H1 (cell line): Measurements from ENCODE around the gene ATOH8. TPM values are rescaled to one million over a fixed set of nuclear protein-coding genes. Genes with fewer than 3 reads are reported as not detected.

ENCODE experiments used
- CTCF ChIA-PET: fragments of 300-600 bp; sonication (Branson Sonifier 250); formaldehyde crosslinking; loops from one replicate; lab custom pipeline; 2021; ENCODE audit not compliant: partially characterized antibody; lab: Charles Lee
- POLR2A ChIA-PET: fragments of 300-600 bp; sonication (Branson Sonifier 250); formaldehyde crosslinking; loops from one replicate; lab custom pipeline; 2021; ENCODE audit warnings: inconsistent platforms; ENCODE audit not compliant: partially characterized antibody; lab: Charles Lee
- DNase-seq, 2 experiments: peaks; one replicate each; pipeline versions ENCODE4 v3.0.0 to v3.0.0-alpha.2; 2010 to 2022; ENCODE audit warnings: low spot score in 2 of 2, low read depth in 1 of 2, mixed read lengths in 1 of 2
- FAIRE-seq: peaks from 2 replicates; lab custom pipeline; 2011; peaks lifted over from hg19 to GRCh38; lab: Jason Lieb, UNC
- H2AFZ ChIP-seq: 2 replicates; pipeline ENCODE4 v1.8.1; 2012; ENCODE audit warnings: low read length, inconsistent platforms
- H2AK5ac ChIP-seq: 2 replicates; pipeline ENCODE4 v1.6.1; 2013; ENCODE audit warnings: low read depth, low read length
- H2BK120ac ChIP-seq: replicated peaks from 2 replicates; pipeline ENCODE3; 2013; ENCODE audit warnings: low read depth, low read length, inconsistent platforms
- H2BK12ac ChIP-seq: 2 replicates; pipeline ENCODE4 v1.6.1; 2013; ENCODE audit warnings: low read depth, low read length
- H2BK15ac ChIP-seq: 2 replicates; pipeline ENCODE4 v1.6.1; 2013; ENCODE audit warnings: low read length
- H2BK20ac ChIP-seq: 2 replicates; pipeline ENCODE4 v1.6.1; 2013; ENCODE audit warnings: low read length
- H2BK5ac ChIP-seq: 2 replicates; pipeline ENCODE4 v1.6.1; 2013; ENCODE audit warnings: low read depth, low read length
- H3K14ac ChIP-seq: 2 replicates; pipeline ENCODE4 v1.6.1; 2013; ENCODE audit warnings: inconsistent platforms; ENCODE audit not compliant: insufficient read length
- H3K18ac ChIP-seq: 2 replicates; pipeline ENCODE4 v1.6.1; 2013; ENCODE audit warnings: low read length; ENCODE audit errors: extremely low read depth
- H3K23ac ChIP-seq: 2 replicates; pipeline ENCODE4 v1.6.1; 2013; ENCODE audit warnings: inconsistent platforms; ENCODE audit not compliant: insufficient read length
- H3K23me2 ChIP-seq: 2 replicates; pipeline ENCODE4 v1.6.1; 2013; ENCODE audit warnings: low read depth, low read length
- H3K27ac ChIP-seq: 2 replicates; pipeline ENCODE4 v1.6.1; 2011; ENCODE audit warnings: low read depth, low read length, inconsistent platforms
- H3K27me3 ChIP-seq, 4 experiments: replicated peaks in 1 of 4; 1 replicate in 1 of 4; 2 replicates in 3 of 4; pipeline versions ENCODE4 v1.6.1 to v1.8.1; 2011 to 2013; ENCODE audit warnings: low read length in 3 of 4, mild to moderate bottlenecking in 3 of 4, inconsistent platforms in 2 of 4, mixed read lengths in 2 of 4, moderate library complexity in 1 of 4; ENCODE audit not compliant: control insufficient read depth in 3 of 4, insufficient read depth in 3 of 4; ENCODE audit errors: extremely low read depth in 1 of 4
- H3K36me3 ChIP-seq, 4 experiments: 2 replicates each; pipeline versions ENCODE4 v1.6.1 to v1.8.1; 2011 to 2013; ENCODE audit warnings: mild to moderate bottlenecking in 4 of 4, low read length in 3 of 4, moderate library complexity in 2 of 4, control low read depth in 1 of 4, inconsistent platforms in 1 of 4; ENCODE audit not compliant: insufficient read depth in 4 of 4, control insufficient read depth in 2 of 4
- H3K4ac ChIP-seq: replicated peaks from 2 replicates; pipeline ENCODE3; 2013; ENCODE audit warnings: low read length, low read depth, mixed read lengths, inconsistent platforms; ENCODE audit not compliant: insufficient read length
- H3K4me1 ChIP-seq, 4 experiments: replicated peaks in 1 of 4; 1 replicate in 1 of 4; 2 replicates in 3 of 4; pipeline versions ENCODE4 v1.6.1 to v1.8.1; 2011 to 2013; ENCODE audit warnings: low read length in 3 of 4, inconsistent platforms in 2 of 4, mixed read lengths in 1 of 4; ENCODE audit not compliant: insufficient read depth in 4 of 4, control insufficient read depth in 3 of 4
- H3K4me2 ChIP-seq, 2 experiments: 2 replicates each; pipeline versions ENCODE4 v1.6.1 to v1.8.1; 2011 to 2013; ENCODE audit warnings: low read depth in 2 of 2, low read length in 2 of 2, control low read depth in 1 of 2, inconsistent platforms in 1 of 2, mild to moderate bottlenecking in 1 of 2; ENCODE audit not compliant: insufficient read depth in 1 of 2
- H3K4me3 ChIP-seq, 4 experiments: fragments of 200-600, 300-600 bp in 1 of 4; sonication (generic), shearing (Covaris generic), sonication (Bioruptor Twin) in 1 of 4; 2 replicates each; pipeline versions ENCODE4 v1.5.1 to v1.8.1; 2011 to 2016; ENCODE audit warnings: low read length in 4 of 4, low read depth in 3 of 4, control low read depth in 2 of 4, inconsistent platforms in 2 of 4, mild to moderate bottlenecking in 2 of 4, mixed read lengths in 1 of 4, moderate library complexity in 1 of 4; ENCODE audit not compliant: insufficient read depth in 2 of 4; ENCODE audit errors: extremely low read depth in 1 of 4
- H3K56ac ChIP-seq: replicated peaks from 2 replicates; pipeline ENCODE3; 2013; ENCODE audit warnings: low read depth, mild to moderate bottlenecking, mixed read lengths, low read length, inconsistent platforms; ENCODE audit not compliant: insufficient read length
- H3K79me1 ChIP-seq: 2 replicates; pipeline ENCODE4 v1.6.1; 2013; ENCODE audit warnings: low read depth, low read length, control low read depth
- H3K79me2 ChIP-seq, 2 experiments: 2 replicates each; pipeline versions ENCODE4 v1.6.1 to v1.8.1; 2012 to 2013; ENCODE audit warnings: low read length in 2 of 2, mild to moderate bottlenecking in 2 of 2, inconsistent platforms in 1 of 2; ENCODE audit not compliant: insufficient read depth in 2 of 2, control insufficient read depth in 1 of 2
- H3K9ac ChIP-seq, 4 experiments: replicated peaks in 1 of 4; 1 replicate in 1 of 4; 2 replicates in 3 of 4; pipeline versions ENCODE4 v1.6.1 to v1.8.1; 2011 to 2013; ENCODE audit warnings: low read depth in 3 of 4, low read length in 3 of 4, control low read depth in 2 of 4, mild to moderate bottlenecking in 2 of 4, moderate library complexity in 2 of 4, inconsistent platforms in 1 of 4; ENCODE audit errors: extremely low read depth in 1 of 4
- H3K9me3 ChIP-seq, 2 experiments: 2 replicates each; pipeline versions ENCODE4 v1.6.1 to v1.8.1; 2012 to 2013; ENCODE audit warnings: mild to moderate bottlenecking in 2 of 2, moderate library complexity in 2 of 2, control low read depth in 1 of 2, inconsistent platforms in 1 of 2, low read depth in 1 of 2, low read length in 1 of 2, mixed read lengths in 1 of 2; ENCODE audit not compliant: insufficient read depth in 2 of 2
- H4K20me1 ChIP-seq, 2 experiments: replicated peaks in 1 of 2; 2 replicates each; pipeline versions ENCODE3 to v1.8.1; 2011 to 2013; ENCODE audit warnings: inconsistent platforms in 2 of 2, low read length in 2 of 2, mild to moderate bottlenecking in 1 of 2; ENCODE audit not compliant: insufficient read depth in 2 of 2, control insufficient read depth in 1 of 2
- H4K5ac ChIP-seq: 2 replicates; pipeline ENCODE4 v1.6.1; 2013; ENCODE audit warnings: low read length, low read depth, mixed read lengths, inconsistent platforms; ENCODE audit not compliant: insufficient read length
- H4K8ac ChIP-seq: 2 replicates; pipeline ENCODE4 v1.8.0; 2013; ENCODE audit warnings: mild to moderate bottlenecking, moderate library complexity, low read length, inconsistent platforms; ENCODE audit not compliant: insufficient read depth; ENCODE audit errors: extremely low read depth
- H4K91ac ChIP-seq: replicated peaks from 2 replicates; pipeline ENCODE3; 2013; ENCODE audit warnings: low read length, mixed read lengths, inconsistent platforms; ENCODE audit not compliant: insufficient read length
- SP2 ChIP-seq: IDR thresholded peaks from 2 replicates; pipeline ENCODE4 v1.6.1; 2012; ENCODE audit warnings: mild to moderate bottlenecking, low read length, inconsistent platforms
- TAF1 ChIP-seq: IDR thresholded peaks from 2 replicates; pipeline ENCODE4 v1.6.1; 2011; ENCODE audit warnings: mild to moderate bottlenecking, low read depth, low read length
- WGBS, 2 experiments: shearing (Covaris generic) in 1 of 2; methylation state at CpG; one replicate each; pipeline versions ENCODE4 v1.1.6 to v1.1.7; 2013 to 2015; ENCODE audit warnings: low lambda C conversion rate in 2 of 2, mixed read lengths in 2 of 2, inconsistent platforms in 1 of 2, low coverage in 1 of 2, missing lambda C conversion rate in 1 of 2; ENCODE audit not compliant: insufficient replicate concordance in 2 of 2, insufficient coverage in 1 of 2, insufficient read length in 1 of 2; ENCODE audit errors: extremely low coverage in 1 of 2, missing lambda C conversion rate in 1 of 2; 5-methylcytosine and 5-hydroxymethylcytosine counted together
- polyA plus RNA-seq, 7 experiments: library from polyadenylated mRNA; depleted of rRNA in 3 of 7; stranded (reverse) in 5 of 7; unstranded in 2 of 7; fragments of >200 nt in 5 of 7; fragments of 200-250 nt in 2 of 7; gene quantifications; 1 replicate in 5 of 7; 2 replicates in 1 of 7; 4 replicates in 1 of 7; pipeline versions ENCODE4 v1.2.1 to v1.2.3, GENCODE V29; 2011 to 2013; ENCODE audit warnings: missing spikeins in 2 of 7, mixed read lengths in 2 of 7
- total RNA-seq: library from RNA; stranded (reverse); fragmentation: NEBNext Ultra II Directional; extraction: Animal tissue kit (Norgen Biotek cat#: 25700); gene quantifications from 2 replicates; pipeline ENCODE4 v1.2.1, GENCODE V29; 2021

The ATOH8 gene
- total and polyA plus RNA-seq, 2 of the 8 experiments (the other 6 are each of a cell fraction or from before 2014, with no cell fraction given) = 0.50 to 0.53 TPM

DNA sequence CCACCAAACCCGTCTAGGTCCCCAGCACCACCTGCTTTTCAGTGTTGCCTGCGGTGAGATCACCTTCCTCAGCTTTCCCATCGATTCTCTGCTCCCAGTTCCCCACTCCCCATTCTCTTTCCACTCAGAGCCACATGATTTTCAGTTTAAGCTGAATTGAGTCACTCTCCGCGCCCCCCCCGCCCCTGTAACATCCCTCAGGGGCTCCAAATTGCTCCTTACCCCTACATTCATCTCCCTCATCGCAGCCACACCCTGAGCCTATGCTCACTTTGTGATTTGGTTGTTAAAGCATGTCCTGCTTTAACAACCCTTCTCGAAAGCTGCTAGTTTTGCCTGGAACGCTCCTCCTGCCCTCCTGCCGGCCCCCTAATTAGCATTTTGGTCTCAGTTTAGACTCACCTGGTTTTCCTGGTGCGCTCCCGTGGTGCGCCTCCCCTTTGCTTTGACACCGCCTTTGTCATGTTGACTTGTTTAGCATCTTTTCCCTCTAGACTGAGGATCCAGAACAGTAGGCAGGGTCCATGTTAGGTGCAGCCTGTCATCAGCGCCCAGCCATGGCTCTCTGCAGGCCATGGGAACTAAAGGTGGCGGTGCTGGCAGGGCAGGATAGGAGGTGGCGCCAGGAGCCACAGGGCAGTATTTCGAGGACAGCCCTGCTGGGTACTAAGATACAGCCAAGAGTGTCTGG is 74.2 kb downstream of the ATOH8 start:
- Histone ChIP-seq H3K9ac (no peak overlapping the region; a peak in 1 of 7 replicates), H3K4ac (no peak overlapping the region), H2BK15ac (no peak overlapping the region), H3K36me3 (no peaks in the 10 kb centered on the region), H3K79me1 (no peaks in the 10 kb centered on the region), H4K91ac (peak overlapping the region; percentile 57), H3K4me3 (0 out of 8 replicates have a peak overlapping the region, but pooled peaks of 1 of the 4 experiments have one; percentile 0), H4K20me1 (no peaks in the 10 kb centered on the region), H3K56ac (no peak overlapping the region), H3K79me2 (no peaks in the 10 kb centered on the region), H3K9me3 (no peaks in the 10 kb centered on the region), H4K8ac (peak overlapping the region; percentile 19; the same call in 1 of the 2 replicates), H3K14ac (no peak overlapping the region), H3K23ac (no peak overlapping the region), H3K4me1 (peaks cover 0 to 3% (median 0%) of the 10 kb centered on the region in 4 experiments; a peak in 3 of 7 replicates), H3K18ac (no peak overlapping the region; the same call in 1 of the 2 replicates), H2BK12ac (0 out of 2 replicates have a peak overlapping the region, but pooled peaks have one; percentile 60), H2AK5ac (no peak overlapping the region), H2BK20ac (0 out of 2 replicates have a peak overlapping the region, but pooled peaks have one; percentile 66), H3K23me2 (no peaks in the 10 kb centered on the region), H2BK120ac (no peak overlapping the region), H4K5ac (no peak overlapping the region), H2BK5ac (no peak overlapping the region), H3K4me2 (peak overlapping the region in 1 of 2 experiments; percentile 16; a peak in 1 of 4 replicates), H2AFZ (peak overlapping the region; percentile 82), H3K27ac (no peak overlapping the region), H3K27me3 (no peaks in the 10 kb centered on the region)
- ChIA-PET POLR2A (interaction anchor here (1.1 kb wide), 1 partner anchor 59 kb away, joined by 3 read pairs; no protein-coding TSS in a partner anchor), CTCF (interaction anchor here (0.6 to 6.0 kb wide), 53 partner anchors 8 to 263 kb away, joined by 3 to 61 read pairs (median 4); partner anchors contain the start of gene ST3GAL5)
- TF ChIP-seq TAF1 (0 out of 2 replicates have a peak, but pooled peaks have one; percentile 13), SP2 (no peak)
- DNase-seq (no peak), FAIRE-seq (no peak)
- 82% methylated on average over 18 of the region's 18 CpGs; no CpG with 5 or more reads in 1 of the 2 experiments for WGBS, 2 experiments
